IMR-90 (cell line): Measurements from ENCODE around the gene MPZL1. TPM values are rescaled to one million over a fixed set of nuclear protein-coding genes. Genes with fewer than 3 reads are reported as not detected.

Experiments
- ATAC-seq: fragments of 200-7000 bp; cut with Tn5 transposase; 2 replicates; pipeline ENCODE4 v1.9.1; 2020; ENCODE audit warnings: low read depth, mild to moderate bottlenecking, moderate library complexity
- BruUV-seq: library from RNA; stranded (reverse); fragments of 400-500 nt; replicated peaks from 2 replicates; lab custom pipeline; 2021; lab: Mats Ljungman, UMichigan
- CTCF ChIA-PET: fragments of 300-600 bp; formaldehyde crosslinking; extraction: SDS; loops from one replicate; lab custom pipeline; 2021; ENCODE audit warnings: antibody characterized with exemption; lab: Yijun Ruan, JAX
- POLR2A ChIA-PET: fragments of 300-600 bp; sonication (Branson Sonifier 250); formaldehyde crosslinking; loops from one replicate; lab custom pipeline; 2022; ENCODE audit warnings: antibody characterized with exemption; ENCODE audit not compliant: unreplicated experiment; lab: Charles Lee
- DNase-seq: peaks from one replicate; pipeline ENCODE4 v3.0.0; 2013
- H2AFZ ChIP-seq: replicated peaks from 2 replicates; pipeline ENCODE3; 2013; ENCODE audit warnings: low read length, mild to moderate bottlenecking; ENCODE audit not compliant: poor library complexity
- H2AK5ac ChIP-seq: 2 replicates; pipeline ENCODE4 v1.6.1; 2013; ENCODE audit warnings: low read depth, low read length, inconsistent platforms
- H2AK9ac ChIP-seq: replicated peaks from 2 replicates; pipeline ENCODE3; 2013; ENCODE audit warnings: mild to moderate bottlenecking, low read depth, low read length, moderate library complexity; ENCODE audit not compliant: poor library complexity
- H2BK120ac ChIP-seq: 2 replicates; pipeline ENCODE4 v1.6.1; 2013; ENCODE audit warnings: low read depth, low read length, inconsistent platforms
- H2BK15ac ChIP-seq: 3 replicates; pipeline ENCODE4 v1.6.1; 2013; ENCODE audit warnings: low read depth, low read length, inconsistent platforms
- H2BK20ac ChIP-seq: 2 replicates; pipeline ENCODE4 v1.6.1; 2013; ENCODE audit warnings: low read depth, mild to moderate bottlenecking, inconsistent platforms, low read length, moderate library complexity
- H2BK5ac ChIP-seq: 2 replicates; pipeline ENCODE4 v1.6.1; 2013; ENCODE audit warnings: mild to moderate bottlenecking, low read depth, low read length, inconsistent platforms; ENCODE audit not compliant: poor library complexity, severe bottlenecking
- H3K14ac ChIP-seq: replicated peaks from 2 replicates; pipeline ENCODE4 v1.6.1; 2013; ENCODE audit warnings: low read depth, low read length, inconsistent platforms
- H3K18ac ChIP-seq: 2 replicates; pipeline ENCODE4 v1.6.1; 2013; ENCODE audit warnings: low read depth, low read length, control low read depth
- H3K23ac ChIP-seq: 2 replicates; pipeline ENCODE4 v1.6.1; 2013; ENCODE audit warnings: low read depth, low read length, inconsistent platforms
- H3K27ac ChIP-seq: 2 replicates; pipeline ENCODE4 v1.5.1; 2013; ENCODE audit warnings: mild to moderate bottlenecking, control low read depth, low read length; ENCODE audit not compliant: insufficient read depth
- H3K27me3 ChIP-seq: 2 replicates; pipeline ENCODE4 v1.6.1; 2013; ENCODE audit warnings: low read length; ENCODE audit not compliant: control insufficient read depth, insufficient read depth
- H3K36me3 ChIP-seq: 2 replicates; pipeline ENCODE4 v1.6.1; 2013; ENCODE audit warnings: low read length, mixed read lengths; ENCODE audit not compliant: control insufficient read depth, insufficient read depth
- H3K4ac ChIP-seq: 2 replicates; pipeline ENCODE4 v1.6.1; 2013; ENCODE audit warnings: low read depth, low read length, inconsistent platforms
- H3K4me1 ChIP-seq: 2 replicates; pipeline ENCODE4 v1.6.1; 2013; ENCODE audit warnings: low read length, mixed read lengths; ENCODE audit not compliant: control insufficient read depth, insufficient read depth
- H3K4me2 ChIP-seq: 2 replicates; pipeline ENCODE4 v1.6.1; 2013; ENCODE audit warnings: low read depth, mild to moderate bottlenecking, control low read depth, low read length, moderate library complexity
- H3K4me3 ChIP-seq: 2 replicates; pipeline ENCODE4 v1.5.1; 2013; ENCODE audit warnings: low read depth, mild to moderate bottlenecking, control low read depth, low read length, moderate library complexity; ENCODE audit not compliant: insufficient read depth
- H3K56ac ChIP-seq: 2 replicates; pipeline ENCODE4 v1.6.1; 2013; ENCODE audit warnings: low read length, inconsistent platforms; ENCODE audit not compliant: insufficient read depth; ENCODE audit errors: extremely low read depth
- H3K79me1 ChIP-seq, 2 experiments: 2 replicates each; pipeline ENCODE4 v1.6.1; 2013; ENCODE audit warnings: low read length in 2 of 2, inconsistent platforms in 1 of 2, low read depth in 1 of 2
- H3K9ac ChIP-seq: 2 replicates; pipeline ENCODE4 v1.6.1; 2013; ENCODE audit warnings: low read depth, low read length, control low read depth
- H3K9me1 ChIP-seq: 2 replicates; pipeline ENCODE4 v1.6.1; 2013; ENCODE audit warnings: low read length, inconsistent platforms; ENCODE audit not compliant: insufficient read depth
- H3K9me3 ChIP-seq: 2 replicates; pipeline ENCODE4 v1.6.1; 2013; ENCODE audit warnings: low read length; ENCODE audit not compliant: control insufficient read depth, insufficient read depth
- H4K20me1 ChIP-seq: 2 replicates; pipeline ENCODE4 v1.6.1; 2013; ENCODE audit warnings: low read length, inconsistent platforms; ENCODE audit not compliant: insufficient read depth
- H4K5ac ChIP-seq: 2 replicates; pipeline ENCODE4 v1.6.1; 2013; ENCODE audit warnings: mild to moderate bottlenecking, low read depth, low read length, control low read depth
- H4K8ac ChIP-seq, 2 experiments: 2 replicates each; pipeline ENCODE4 v1.6.1; 2013; ENCODE audit warnings: low read depth in 2 of 2, low read length in 2 of 2, control low read depth in 1 of 2, inconsistent platforms in 1 of 2
- H4K91ac ChIP-seq: 2 replicates; pipeline ENCODE4 v1.6.1; 2013; ENCODE audit warnings: low read depth, low read length, inconsistent platforms; ENCODE audit not compliant: insufficient read depth
- BHLHE40 ChIP-seq: fragments of 150-350 bp; IDR thresholded peaks from 2 replicates; pipeline ENCODE4 v1.6.1; 2016; ENCODE audit warnings: mild to moderate bottlenecking, low read depth, low read length
- CEBPB ChIP-seq: IDR thresholded peaks from 2 replicates; pipeline ENCODE4 v1.6.1; 2012; ENCODE audit warnings: low read depth, low read length, improper control_type of control experiment
- CHD1 ChIP-seq: IDR thresholded peaks from 2 replicates; pipeline ENCODE4 v1.6.1; 2012; ENCODE audit warnings: low read depth, low read length, improper control_type of control experiment
- CTCF ChIP-seq: conservative IDR thresholded peaks from 2 replicates; pipeline ENCODE4 v1.5.1; 2012; ENCODE audit warnings: mild to moderate bottlenecking, low read depth, low read length, improper control_type of control experiment
- ELK1 ChIP-seq: fragments of 150-350 bp; IDR thresholded peaks from 2 replicates; pipeline ENCODE4 v1.6.1; 2016; ENCODE audit warnings: low read depth, mild to moderate bottlenecking, low read length, moderate library complexity, borderline replicate concordance
- FOS ChIP-seq: fragments of 150-350 bp; IDR thresholded peaks from 2 replicates; pipeline ENCODE4 v1.6.1; 2016; ENCODE audit warnings: low read depth, low read length
- MAFK ChIP-seq: IDR thresholded peaks from 2 replicates; pipeline ENCODE4 v1.6.1; 2012; ENCODE audit warnings: low read depth, low read length, improper control_type of control experiment
- MAZ ChIP-seq: IDR thresholded peaks from 2 replicates; pipeline ENCODE4 v1.6.1; 2012; ENCODE audit warnings: low read depth, mild to moderate bottlenecking, low read length, improper control_type of control experiment, moderate library complexity, borderline replicate concordance
- MXI1 ChIP-seq: IDR thresholded peaks from 2 replicates; pipeline ENCODE4 v1.6.1; 2012; ENCODE audit warnings: low read depth, mild to moderate bottlenecking, low read length, moderate library complexity, borderline replicate concordance
- NFE2L2 ChIP-seq: fragments of 150-350 bp; IDR thresholded peaks from 2 replicates; pipeline ENCODE4 v1.6.1; 2016; ENCODE audit warnings: low read depth, mild to moderate bottlenecking, low read length
- POLR2A ChIP-seq: IDR thresholded peaks from 2 replicates; pipeline ENCODE4 v1.6.1; 2012; ENCODE audit warnings: mild to moderate bottlenecking, low read depth, low read length
- RAD21 ChIP-seq: IDR thresholded peaks from 2 replicates; pipeline ENCODE4 v1.6.1; 2012; ENCODE audit warnings: low read length, improper control_type of control experiment
- RCOR1 ChIP-seq: IDR thresholded peaks from 2 replicates; pipeline ENCODE4 v1.6.1; 2012; ENCODE audit warnings: mild to moderate bottlenecking, low read length, improper control_type of control experiment; ENCODE audit not compliant: insufficient replicate concordance
- RFX5 ChIP-seq: IDR thresholded peaks from 2 replicates; pipeline ENCODE4 v1.8.0; 2012; ENCODE audit warnings: low read depth, mild to moderate bottlenecking, low read length, moderate library complexity
- SMC3 ChIP-seq: fragments of 150-350 bp; IDR thresholded peaks from 2 replicates; pipeline ENCODE4 v1.6.1; 2016; ENCODE audit warnings: low read depth, mild to moderate bottlenecking, antibody characterized with exemption, low read length, moderate library complexity
- USF2 ChIP-seq: fragments of 150-350 bp; IDR thresholded peaks from 2 replicates; pipeline ENCODE4 v1.6.1; 2017; ENCODE audit warnings: mild to moderate bottlenecking, antibody characterized with exemption, low read length, low read depth
- WGBS, 2 experiments: methylation state at CpG; one replicate each; pipeline versions ENCODE4 v1.1.5 to v1.1.7; 2013; ENCODE audit warnings: missing lambda C conversion rate in 2 of 2; ENCODE audit not compliant: insufficient read length in 1 of 2; ENCODE audit errors: extremely low coverage in 2 of 2; 5-methylcytosine and 5-hydroxymethylcytosine counted together
- dilution Hi-C: fragments of 300-500 bp; cut with HindIII; formaldehyde crosslinking; loops from one replicate; pipeline ENCODE4 v1.14.3; 2018; ENCODE audit warnings: low sequenced_read_pairs; ENCODE audit not compliant: unreplicated experiment
- in situ Hi-C: fragments of 300-500 bp; cut with MboI; formaldehyde crosslinking; loops from 3 replicates; pipeline ENCODE4 v1.14.3; 2019; ENCODE audit warnings: low sequenced_read_pairs, inconsistent platforms, mixed read lengths
- intact Hi-C: fragments of 100-400 bp; cut with micrococcal nuclease; formaldehyde crosslinking; loops from 2 replicates; pipeline ENCODE4 v1.10.0; 2022
- polyA plus RNA-seq, 3 experiments: library from polyadenylated mRNA; depleted of rRNA; stranded (reverse); fragments of >200 nt; gene quantifications; 2 replicates each; pipeline ENCODE4 v1.2.3, GENCODE V29; 2012; ENCODE audit warnings: low replicate concordance in 1 of 3
- total RNA-seq: library from RNA; depleted of rRNA; stranded (reverse); fragments of >200 nt; gene quantifications from 2 replicates; pipeline ENCODE4 v1.2.3, GENCODE V29; 2012

The MPZL1 gene
- total and polyA plus RNA-seq, 2 of the 4 experiments (the other 2 are of a cell fraction) = 55.3 to 87.3 TPM

- dilution Hi-C loops = no loop called here
Measured at GRCh38 chr1:167808690-167809089, 86.9 kb downstream of the MPZL1 start.

More at GRCh38 chr1:167808690-167809089, 86.9 kb downstream of the MPZL1 start:
- Histone ChIP-seq H3K27ac (no peak overlapping the region), H3K14ac (peak overlapping the region; percentile 67; the same call in 1 of the 2 replicates), H3K4me2 (no peak overlapping the region), H3K9me3 (no peaks in the 10 kb centered on the region), H3K27me3 (no peaks in the 10 kb centered on the region), H2AFZ (no peak overlapping the region), H3K23ac (peak overlapping the region; percentile 38; the same call in 1 of the 2 replicates), H2AK9ac (no peak overlapping the region), H3K4me1 (peaks cover 8% of the 10 kb centered on the region), H4K91ac (no peak overlapping the region), H3K56ac (no peak overlapping the region), H3K18ac (no peak overlapping the region), H4K5ac (no peak overlapping the region), H2BK5ac (no peak overlapping the region), H3K79me1 (0 out of 4 replicates have a peak, but pooled peaks cover 0 to 5% of the 10 kb centered on the region in 2 experiments), H3K4ac (0 out of 2 replicates have a peak overlapping the region, but pooled peaks have one; percentile 24), H2AK5ac (no peak overlapping the region), H3K9ac (no peak overlapping the region), H2BK15ac (no peak overlapping the region), H3K9me1 (peaks cover 12% of the 10 kb centered on the region), H2BK20ac (no peak overlapping the region), H4K20me1 (no peaks in the 10 kb centered on the region), H3K36me3 (no peaks in the 10 kb centered on the region), H2BK120ac (peak overlapping the region; percentile 37; the same call in 1 of the 2 replicates), H4K8ac (no peak overlapping the region), H3K4me3 (no peak overlapping the region)
- CTCF ChIA-PET = no interaction called here
- intact Hi-C loops = loop anchor here (10.0 kb wide), 2 partner anchors 204 to 584 kb away; partner anchors contain the start of gene POU2F1
- POLR2A ChIA-PET = interaction anchor here (0.6 kb wide), 1 partner anchor 95 kb away, joined by 4 read pairs; no protein-coding TSS in a partner anchor
- no peak for ATAC-seq
- TF ChIP-seq ELK1 (no peak), CHD1 (no peak), MXI1 (no peak), RFX5 (no peak), POLR2A (no peak), SMC3 (no peak), CTCF (no peak), CEBPB (no peak), BHLHE40 (no peak), FOS (no peak), RAD21 (no peak), USF2 (no peak), NFE2L2 (no peak), RCOR1 (no peak), MAZ (no peak), MAFK (no peak)
- no CpG with 5 or more reads among the region's 3 CpGs for WGBS, 2 experiments
- no TSS peak for BruUV-seq
- in situ Hi-C loops = no loop called here
- DNase-seq = no peak
